Ovary (tissue), 9 donors: Measurements from ENCODE around the gene ABLIM2. TPM values are rescaled to one million over a fixed set of nuclear protein-coding genes. Genes with fewer than 3 reads are reported as not detected.

Experiments used
- DNase-seq, 5 donors: peaks; one replicate each; pipeline ENCODE4 v3.0.0-alpha.2; 2019 to 2020
- H3K27ac ChIP-seq, 2 donors: fragments of 200-600 bp; one replicate each; pipeline versions ENCODE4 v1.5.1 to v1.8.0; 2019 to 2022
- H3K27me3 ChIP-seq: fragments of 200-600 bp; one replicate; pipeline ENCODE4 v1.8.0; 2022
- H3K36me3 ChIP-seq: fragments of 200-600 bp; sonication (generic); one replicate; pipeline ENCODE4 v1.5.1; 2019
- H3K4me1 ChIP-seq: one replicate; pipeline ENCODE4 v1.8.1; 2013; ENCODE audit warnings: mild to moderate bottlenecking, moderate library complexity; ENCODE audit not compliant: insufficient read depth
- H3K4me3 ChIP-seq: fragments of 200-600 bp; sonication (generic); one replicate; pipeline ENCODE4 v1.5.1; 2017
- H3K9me3 ChIP-seq, 2 donors: fragments of 200-600 bp in 1 of 2; sonication (generic) in 1 of 2; one replicate each; pipeline versions ENCODE4 v1.5.1 to v1.8.1; 2013 to 2019; ENCODE audit warnings: mild to moderate bottlenecking in 1 of 2, moderate library complexity in 1 of 2
- CTCF ChIP-seq, 3 donors: fragments of 450-650 bp in 2 of 3; fragments of 200-600 bp in 1 of 3; IDR thresholded peaks; one replicate each; pipeline versions ENCODE4 v1.5.1 to v1.8.0; 2016 to 2022; ENCODE audit warnings: antibody characterized with exemption in 3 of 3, mild to moderate bottlenecking in 1 of 3
- EP300 ChIP-seq: sonication (generic); formaldehyde crosslinking; IDR thresholded peaks from one replicate; pipeline ENCODE4 v1.6.1; 2017; ENCODE audit warnings: antibody characterized with exemption
- POLR2A ChIP-seq: fragments of 450-650 bp; IDR thresholded peaks from one replicate; pipeline ENCODE4 v1.6.1; 2017; ENCODE audit warnings: antibody characterized with exemption, mild to moderate bottlenecking, moderate library complexity
- WGBS, 3 donors: extraction: QIAGEN DNeasy Blood & Tissue Kit in 1 of 3; methylation state at CpG; one replicate each; pipeline versions ENCODE4 v1.1.5 to v1.1.7; 2013 to 2017; 5-methylcytosine and 5-hydroxymethylcytosine counted together
- intact Hi-C, 4 donors: fragments of 100-400 bp; cut with DNase I; formaldehyde crosslinking; loops; one replicate each; pipeline versions ENCODE4 v1.11.0 to v1.15.1; 2022 to 2023
- polyA plus RNA-seq, 2 donors: library from polyadenylated mRNA; stranded (reverse); fragments of 200-250 nt in 1 of 2; fragments of 350-450 nt in 1 of 2; fragmentation: Illumina TruSeq in 1 of 2; extraction: RNeasy Lipid Tissue Mini Kit (QIAGEN cat#74804) in 1 of 2; gene quantifications; one replicate each; pipeline ENCODE4 v1.2.3, GENCODE V29; 2013 to 2014
- total RNA-seq, 7 donors: library from RNA; depleted of rRNA in 2 of 7; stranded (reverse); fragments of >200 nt in 2 of 7; fragmentation: NEBNext Ultra II Directional in 3 of 7; extraction: Animal tissue kit (Norgen Biotek cat#: 25700) in 3 of 7; gene quantifications; one replicate each; pipeline versions ENCODE4 v1.1.0 to v1.2.4, GENCODE V29; 2016 to 2023
- donor health status: DM: no; HTN: no; CAD: no; lungs with moderate emphysema.
- donor health status: DM: no; HTN: no; CAD: no.
- donor health status: Bipolar disorder and iron deficiency.
- donor health status: DM: yes; HTN: yes; CAD: no.
- donor health status: DM: no; HTN: no; CAD: no.
- donor health status: DM: yes; HTN: yes; CAD: no.

The ABLIM2 gene
- total and polyA plus RNA-seq, 9 donors = 0.81 to 7.9 (median 2.1) TPM

GRCh38 chr4:7956934-7957656 lies 201.5 kb downstream of the ABLIM2 start:
- Histone ChIP-seq H3K4me3 (no peak overlapping the region), H3K36me3 (no peaks in the 10 kb centered on the region), H3K27me3 (no peaks in the 10 kb centered on the region), H3K9me3 (no peaks in the 10 kb centered on the region), H3K4me1 (peaks cover 15% of the 10 kb centered on the region), H3K27ac (no peak overlapping the region)
- WGBS, 3 donors = 43 to 58% (median 52%) methylated on average over 11 of the region's 11 CpGs
- DNase-seq = peak in 1 of 5 donors; percentile 9
- TF ChIP-seq CTCF (IDR thresholded peaks at IDR 0.05) (no peak), POLR2A (no peak), EP300 (no peak)
- intact Hi-C loops = no loop called here

GRCh38 chr4:7956270-7956808 lies 202.3 kb downstream of the ABLIM2 start:
- H3K4me1 ChIP-seq = peaks cover 15% of the 10 kb centered on the region
- intact Hi-C loops = no loop called here
- H3K27me3 ChIP-seq = no peaks in the 10 kb centered on the region
- H3K36me3 ChIP-seq = no peaks in the 10 kb centered on the region
- no peak overlapping the region for H3K27ac ChIP-seq
- H3K9me3 ChIP-seq = no peaks in the 10 kb centered on the region
- no peak for TF ChIP-seq POLR2A
- no peak for TF ChIP-seq CTCF (IDR thresholded peaks at IDR 0.05)
- TF ChIP-seq EP300 = no peak
- 75 to 87% (median 87%) methylated on average over 8 of the region's 8 CpGs for WGBS, 3 donors
- H3K4me3 ChIP-seq = no peak overlapping the region
- peak in 2 of 5 donors; percentile 28 to 43 for DNase-seq

- no peaks in the 10 kb centered on the region for H3K27me3 ChIP-seq
- H3K27ac ChIP-seq = no peak overlapping the region
- TF ChIP-seq EP300 (no peak), POLR2A (no peak), CTCF (IDR thresholded peaks at IDR 0.05) (no peak)
- no peaks in the 10 kb centered on the region for H3K36me3 ChIP-seq
- WGBS, 3 donors = 84 to 96% (median 85%) methylated on average over 4 of the region's 4 CpGs
- no peak overlapping the region for H3K4me3 ChIP-seq
- peaks cover 8% of the 10 kb centered on the region for H3K4me1 ChIP-seq
- DNase-seq = no peak
- intact Hi-C loops = no loop called here
- no peaks in the 10 kb centered on the region for H3K9me3 ChIP-seq
Observed at GRCh38 chr4:7955393-7955792, 203.2 kb downstream of the ABLIM2 start.

- Histone ChIP-seq H3K4me3 (no peak overlapping the region), H3K4me1 (peaks cover 5% of the 10 kb centered on the region), H3K36me3 (no peaks in the 10 kb centered on the region), H3K9me3 (no peaks in the 10 kb centered on the region), H3K27me3 (no peaks in the 10 kb centered on the region), H3K27ac (no peak overlapping the region)
- intact Hi-C loops = no loop called here
- DNase-seq = no peak
- WGBS, 3 donors = 86 to 92% (median 91%) methylated on average over 9 of the region's 9 CpGs
- TF ChIP-seq CTCF (IDR thresholded peaks at IDR 0.05) (no peak), POLR2A (no peak), EP300 (no peak)
Observed at GRCh38 chr4:7952615-7953014, 206.0 kb downstream of the ABLIM2 start.
